GM18867 (cell line): ENCODE data around the gene TMEM106B.
"Not testable (repeated sequence)": the region's sequence is repeated elsewhere in the genome, so short reads cannot be mapped to it uniquely, and the experiment has no call there.

Experiments used
- ATAC-seq: cut with Tn5 transposase; IDR thresholded peaks from one replicate; pipeline ENCODE4 v1.9.1; 2021; ENCODE audit warnings: mild to moderate bottlenecking, moderate library complexity; ENCODE audit not compliant: unreplicated experiment

Gene TMEM106B

DNA sequence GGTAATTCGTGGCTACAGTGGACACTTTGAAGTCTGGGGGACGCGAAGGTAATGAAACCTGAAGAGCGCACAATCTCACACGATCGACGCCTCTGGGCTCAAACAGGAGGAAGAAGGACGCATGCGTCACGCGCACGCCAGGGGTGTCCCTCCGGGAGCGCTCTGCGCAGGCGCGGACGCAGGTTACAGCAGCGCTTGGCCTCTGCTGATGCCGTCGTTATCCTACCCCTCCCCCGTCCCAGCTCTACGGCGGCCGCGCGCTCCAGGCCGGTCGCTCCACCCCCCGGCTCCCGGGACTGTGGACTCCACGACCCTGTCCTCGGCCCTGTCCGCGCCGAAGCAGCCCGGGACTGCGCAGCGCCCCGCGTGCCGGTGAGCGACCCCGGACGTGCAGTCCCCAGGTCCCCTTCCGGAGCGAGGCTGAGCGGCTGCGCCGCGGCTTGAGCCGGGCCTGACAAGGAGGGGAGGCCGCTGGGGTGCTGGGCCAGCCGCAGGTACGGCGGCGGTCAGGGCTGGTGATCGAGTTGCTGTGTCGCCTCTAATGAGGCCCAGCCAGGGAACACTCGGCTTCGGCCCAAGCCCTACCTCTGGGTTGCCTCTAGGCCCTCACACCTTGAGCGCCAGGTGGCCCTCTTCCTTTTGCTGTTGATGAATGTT lies at the start of gene TMEM106B:
TMEM106B (plus strand) TSS at position 241 of the 657 bp plus-strand sequence. CDS start 3,517 bp downstream, outside the sequence.
- ATAC-seq, result peak; percentile 94

DNA sequence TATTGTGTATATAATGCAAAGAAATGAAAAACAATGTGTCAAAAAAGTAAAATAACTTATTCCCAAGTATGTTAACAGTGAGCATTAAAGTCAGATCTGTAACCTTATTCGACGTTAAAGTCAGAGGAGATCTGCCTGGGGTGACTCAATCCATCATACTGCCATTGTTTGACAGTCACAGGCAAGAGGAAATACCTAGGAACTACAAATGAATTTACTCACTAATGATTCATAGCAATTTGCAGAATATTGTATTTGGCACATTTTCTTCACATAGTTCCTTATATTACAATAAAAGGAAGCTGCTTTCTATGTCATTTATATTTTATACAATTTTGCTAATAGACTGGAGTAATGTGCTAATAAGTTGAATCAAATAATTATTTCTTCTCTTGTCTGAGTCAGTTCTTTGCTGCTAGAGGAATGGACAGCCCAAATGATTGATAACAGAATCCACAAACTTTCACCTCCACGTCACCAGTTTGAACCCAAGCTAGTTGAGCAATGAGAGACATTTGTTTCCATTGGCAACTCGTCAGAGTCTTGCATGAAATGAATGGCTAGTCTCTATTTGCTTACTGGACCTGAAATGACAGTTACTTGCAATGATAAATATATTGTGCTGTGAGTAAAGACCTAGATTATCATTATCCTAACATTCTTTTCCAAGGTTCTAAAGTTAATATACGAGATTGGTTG lies 48.5 kb upstream of the TMEM106B start:
- ATAC-seq, result no peak

DNA sequence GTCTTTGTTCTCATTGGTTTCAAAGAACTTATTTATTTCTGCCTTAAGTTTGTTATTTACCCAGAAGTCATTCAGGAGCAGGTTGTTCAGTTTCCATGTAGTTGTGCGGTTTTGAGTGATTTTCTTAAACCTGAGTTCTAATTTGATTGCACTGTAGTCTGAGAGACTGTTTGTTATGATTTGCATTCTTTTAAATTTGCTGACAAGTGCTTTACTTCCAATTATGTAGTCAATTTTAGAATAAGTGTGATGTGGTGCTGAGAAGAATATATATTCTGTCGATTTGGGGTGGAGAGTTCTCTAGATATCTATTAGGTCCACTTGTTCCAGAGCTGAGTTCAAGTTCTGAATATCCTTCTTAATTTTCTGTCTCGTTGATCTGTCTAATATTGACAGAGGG lies 43.0 kb upstream of the TMEM106B start:
- not testable (repeated sequence) for ATAC-seq

DNA sequence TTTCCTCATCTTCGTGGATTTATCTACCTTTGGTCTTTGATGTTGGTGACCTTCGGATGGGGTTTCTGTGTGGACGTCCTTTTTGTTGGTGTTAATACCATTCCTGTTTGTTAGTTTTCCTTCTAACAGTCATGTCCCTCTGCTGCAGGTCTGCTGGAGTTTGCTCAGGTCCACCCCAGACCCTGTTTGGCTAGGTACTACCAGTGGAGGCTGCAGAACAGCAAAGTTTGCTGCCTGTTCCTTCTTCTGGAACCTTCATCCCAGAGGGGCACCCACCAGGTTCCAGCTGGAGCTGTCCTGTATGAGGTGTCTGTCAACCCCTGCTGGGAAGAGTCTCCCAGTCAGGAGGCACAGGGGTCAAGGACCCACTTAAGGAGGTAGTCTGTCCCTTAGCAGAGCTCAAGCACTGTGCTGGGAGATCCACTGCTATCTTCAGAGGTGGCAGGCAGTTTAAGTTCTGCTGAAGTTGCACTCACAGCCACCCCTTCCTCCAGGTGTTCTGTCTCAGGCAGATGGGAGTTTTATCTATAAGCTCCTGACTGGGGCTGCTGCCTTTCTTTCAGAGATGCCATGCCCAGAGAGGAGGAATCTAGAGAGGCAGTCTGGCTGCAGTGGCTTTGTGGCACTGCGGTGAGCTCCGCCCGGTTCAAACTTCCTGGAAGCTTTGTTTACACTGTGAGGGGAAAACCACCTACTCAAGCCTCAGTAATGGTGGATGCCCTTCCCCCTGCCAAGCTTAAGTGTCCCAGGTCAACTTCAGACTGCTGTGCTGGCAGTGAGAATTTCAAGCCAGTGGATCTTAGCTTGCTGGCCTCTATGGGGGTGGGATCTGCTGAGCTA lies 40.9 kb upstream of the TMEM106B start:
- not testable (repeated sequence) for ATAC-seq

DNA sequence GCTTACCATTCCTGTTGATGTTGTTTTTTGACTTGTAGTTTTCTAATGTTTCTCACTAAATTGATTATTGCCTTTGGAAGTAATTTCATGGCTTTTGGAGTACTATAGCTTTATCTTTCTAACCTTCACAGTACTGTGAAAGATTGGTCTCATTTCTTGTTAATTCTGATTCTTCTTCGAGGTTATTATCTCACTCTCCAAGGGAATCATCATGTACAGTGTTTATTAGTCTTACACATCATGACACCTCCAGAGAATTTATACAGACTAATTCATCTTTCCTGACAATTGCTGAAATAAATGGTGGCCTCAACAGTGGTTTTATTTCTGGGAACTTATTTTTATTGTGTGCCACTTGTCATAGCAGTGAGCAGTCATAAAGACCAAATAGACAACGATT lies 37.4 kb upstream of the TMEM106B start:
- no peak for ATAC-seq

DNA sequence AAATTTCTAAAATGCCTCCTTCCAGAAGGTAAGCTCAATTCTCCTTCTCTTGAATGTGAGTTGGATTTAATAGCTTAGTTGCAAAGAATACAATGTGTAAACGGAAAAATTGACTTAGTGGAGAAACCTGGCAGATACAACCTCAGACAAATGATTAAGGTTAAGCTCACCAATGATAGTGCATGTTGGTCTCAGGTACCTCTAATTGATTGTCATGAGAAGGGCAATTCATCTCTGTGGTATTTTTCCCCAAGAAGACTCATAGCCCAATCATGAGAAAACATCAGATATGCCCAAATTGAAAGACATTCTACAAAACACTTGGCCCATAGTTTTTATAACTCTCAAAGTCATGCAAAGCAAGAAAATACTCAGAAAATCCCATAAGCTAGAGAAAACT lies 36.2 kb upstream of the TMEM106B start:
- no peak for ATAC-seq

DNA sequence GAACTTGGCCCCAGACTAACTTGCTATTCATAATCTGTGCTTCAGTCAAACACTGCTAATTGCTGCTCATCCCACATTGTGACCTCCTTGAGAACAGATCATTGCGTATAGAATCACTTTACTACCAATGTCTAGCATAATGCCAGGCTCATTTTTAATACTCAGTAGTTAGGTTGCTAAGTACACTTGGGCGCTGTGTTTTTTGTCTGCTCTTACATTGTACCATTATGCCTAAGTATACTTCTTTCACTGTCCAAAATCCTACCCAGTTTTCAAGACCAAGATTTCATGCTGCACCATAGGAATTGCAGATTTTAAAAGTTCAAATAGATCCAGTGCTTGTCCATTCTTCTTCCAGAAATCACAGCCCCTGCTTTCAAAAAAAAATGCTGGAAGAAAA lies 32.8 kb upstream of the TMEM106B start:
- no peak for ATAC-seq

DNA sequence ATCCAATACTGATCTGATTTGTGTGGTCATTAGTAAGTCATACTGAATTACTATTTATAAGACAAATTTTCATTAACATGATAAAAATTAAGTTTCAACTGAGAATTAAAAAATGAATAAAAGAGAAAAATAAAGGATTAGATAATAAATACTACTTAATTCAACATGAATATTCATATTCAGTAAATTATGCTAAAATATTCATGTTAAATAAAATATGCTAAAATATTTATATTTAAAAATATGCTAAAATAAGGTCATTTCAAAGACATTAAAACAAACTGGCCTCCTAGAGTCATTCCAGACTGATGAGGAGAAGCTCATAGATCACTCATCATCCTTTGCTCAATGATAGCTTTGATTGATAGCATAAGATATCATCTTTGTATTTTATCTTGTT lies 16.7 kb upstream of the TMEM106B start:
- no peak for ATAC-seq

DNA sequence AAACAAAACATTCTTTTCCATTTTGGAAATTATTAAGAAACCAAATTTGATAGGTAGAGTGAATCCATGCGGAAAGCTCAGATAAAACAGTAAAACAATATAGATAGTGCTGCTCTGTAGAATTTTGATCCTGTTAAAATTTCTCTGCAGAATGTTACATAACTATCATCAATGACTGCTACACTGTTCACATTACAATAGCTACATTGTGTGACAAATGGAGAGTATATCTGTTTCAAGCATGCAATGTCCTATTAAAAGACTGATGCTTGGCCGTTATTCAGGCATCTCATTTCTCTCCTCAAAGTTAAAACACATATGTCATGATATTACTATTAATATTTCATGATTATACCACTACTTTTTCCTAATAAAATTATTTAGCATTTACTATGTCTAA lies 14.7 kb upstream of the TMEM106B start:
- no peak for ATAC-seq

DNA sequence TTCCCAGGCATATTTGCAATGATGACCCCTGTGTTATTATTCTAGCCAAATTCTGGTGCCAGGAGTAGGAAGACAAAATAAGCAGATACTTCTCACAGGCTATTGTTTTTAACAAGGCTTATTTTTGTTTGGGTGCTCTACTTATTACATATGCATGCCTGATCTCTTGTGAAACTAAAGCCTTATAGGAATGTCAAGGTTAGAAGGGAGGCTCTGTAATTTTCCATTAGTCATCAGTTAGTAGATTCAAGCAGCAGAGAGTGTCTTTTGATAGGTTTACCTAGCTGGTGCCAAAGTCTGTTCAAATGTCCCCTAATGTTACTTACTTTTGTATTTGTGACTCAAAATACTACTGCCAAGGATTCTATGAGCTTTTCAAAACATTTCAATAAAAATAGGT lies 11.7 kb upstream of the TMEM106B start:
- no peak for ATAC-seq

DNA sequence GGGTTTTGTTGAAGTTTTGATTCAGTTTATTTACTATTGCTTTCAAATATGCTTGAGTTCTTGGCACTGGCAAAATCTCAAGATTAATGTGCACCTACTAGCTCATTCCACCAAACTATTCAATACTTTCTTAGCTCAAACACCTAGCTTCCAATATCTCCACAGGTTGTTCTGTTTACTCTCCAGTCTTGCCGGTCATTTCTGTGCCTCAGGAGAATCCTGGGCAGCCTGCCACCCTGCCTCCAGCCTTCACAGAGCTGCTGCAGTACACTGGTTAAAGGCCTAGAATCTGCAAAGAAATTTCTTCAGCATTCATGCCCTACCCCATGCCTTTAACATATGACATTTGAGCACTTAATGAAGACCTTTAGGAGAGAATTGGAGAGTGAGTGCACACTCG lies 4.0 kb upstream of the TMEM106B start:
- no peak for ATAC-seq

DNA sequence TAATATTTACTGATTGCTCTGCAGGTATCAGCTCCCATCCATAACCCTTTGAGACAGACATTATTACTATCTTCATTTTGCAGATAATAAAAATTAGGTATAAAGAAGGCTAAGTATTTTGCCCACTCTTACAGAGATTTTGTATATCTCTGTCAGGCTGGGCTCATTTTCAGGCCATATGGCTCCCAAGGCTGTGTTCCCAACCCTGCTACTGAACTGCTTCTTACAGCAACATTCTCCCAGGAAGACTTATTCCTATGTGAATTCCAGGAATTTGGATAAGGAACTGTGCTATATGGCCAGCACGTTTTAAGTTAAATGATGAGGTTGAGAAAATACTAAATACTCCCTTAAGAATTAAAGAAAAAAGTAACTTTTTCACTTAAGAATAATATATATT lies 1.9 kb upstream of the TMEM106B start:
- ATAC-seq, result no peak

DNA sequence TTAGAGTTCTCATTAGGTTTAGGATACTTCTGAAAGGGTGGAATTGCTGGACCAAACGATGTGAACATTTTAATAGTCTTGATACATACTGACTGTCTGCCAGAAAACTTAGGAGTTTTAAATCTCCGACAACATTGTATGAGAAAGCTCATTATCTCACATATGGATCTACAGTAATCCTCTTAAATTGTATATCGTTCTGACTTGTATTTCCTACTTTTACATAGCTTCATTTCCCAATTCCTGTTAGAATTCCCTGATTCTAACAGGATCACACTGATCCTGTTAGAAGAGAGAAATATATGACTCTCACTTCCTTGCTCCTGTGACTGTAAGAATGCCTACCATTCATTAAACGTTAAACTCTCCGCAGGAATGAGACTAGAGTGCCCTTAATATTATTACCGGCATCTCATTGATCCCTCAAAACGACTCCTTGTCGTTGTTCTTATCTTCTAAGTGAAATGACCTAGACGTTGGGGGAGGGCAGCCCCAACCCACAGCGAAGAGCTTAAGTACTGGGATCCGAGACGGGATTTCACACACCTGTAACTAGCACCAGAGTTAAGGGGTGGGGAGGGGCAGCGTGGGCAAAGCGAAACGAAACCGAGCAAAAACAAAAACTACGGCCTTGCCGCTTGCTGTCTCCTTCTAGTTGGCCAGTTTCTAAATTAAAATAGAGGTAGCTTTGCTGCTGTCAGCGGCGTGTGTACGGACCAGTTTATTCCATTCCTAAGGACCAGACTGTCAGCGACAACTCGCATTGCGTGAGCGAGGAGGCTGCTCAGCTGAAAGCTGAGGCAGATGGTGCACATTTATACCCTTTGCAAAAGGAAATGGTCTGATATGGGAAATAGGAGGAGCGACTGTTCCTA lies 678 bp upstream of the TMEM106B start:
- ATAC-seq, result peak; percentile 34

DNA sequence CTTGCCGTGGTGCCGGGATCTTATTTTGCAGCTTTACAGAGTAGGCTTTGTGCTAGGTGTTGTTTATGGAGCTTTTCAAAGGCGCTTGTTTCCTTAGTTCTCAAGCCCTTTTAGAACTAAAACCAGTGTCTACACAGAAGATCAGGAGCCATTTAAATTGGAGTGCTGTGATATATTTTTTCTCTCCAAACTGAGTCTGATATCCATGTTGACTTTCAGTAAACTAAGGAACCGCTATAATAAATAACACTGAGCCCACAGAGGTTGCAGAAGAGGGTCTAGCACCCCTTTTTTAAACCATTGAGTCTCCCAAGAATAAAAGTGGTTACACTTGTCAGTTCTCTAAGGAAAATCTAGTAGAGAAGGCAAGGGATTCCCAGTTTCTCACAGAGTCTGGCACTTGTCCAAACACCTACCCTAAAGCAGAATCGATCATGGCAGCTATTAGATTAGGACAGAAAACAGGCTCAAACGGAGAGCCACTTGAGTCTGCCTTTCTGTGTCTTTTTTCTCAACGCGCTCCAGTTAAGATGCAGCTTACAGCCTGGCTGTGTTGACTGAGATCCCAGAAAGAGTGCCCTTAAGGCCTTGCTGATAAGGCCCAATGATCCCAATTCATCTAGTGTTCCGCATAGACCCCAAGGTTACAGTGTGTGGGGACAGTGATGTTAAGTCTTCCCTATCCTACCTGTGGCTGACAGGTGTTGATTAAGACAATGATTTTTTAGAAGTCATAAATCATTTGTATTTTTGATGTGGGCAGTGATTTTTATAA lies 804 bp downstream of the TMEM106B start:
- no peak for ATAC-seq

DNA sequence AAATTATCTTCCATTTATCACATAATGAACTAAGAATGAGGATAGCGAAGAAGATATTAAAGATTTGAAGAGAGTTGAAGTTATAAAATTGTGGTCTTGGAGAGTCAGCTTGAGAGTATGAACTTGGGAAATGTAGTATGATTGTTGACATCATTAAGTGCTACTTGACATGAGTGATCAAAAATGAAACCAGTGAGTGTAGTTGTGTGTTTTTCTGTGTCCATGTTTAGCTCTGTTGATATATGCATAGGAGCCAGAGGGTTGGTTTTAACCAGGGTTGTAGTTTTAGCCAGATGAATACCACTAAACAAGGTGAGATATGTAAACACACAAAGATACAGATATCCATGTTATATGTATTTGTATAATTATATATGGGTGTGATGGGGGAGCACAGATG lies 6.2 kb downstream of the TMEM106B start:
- ATAC-seq, result no peak

DNA sequence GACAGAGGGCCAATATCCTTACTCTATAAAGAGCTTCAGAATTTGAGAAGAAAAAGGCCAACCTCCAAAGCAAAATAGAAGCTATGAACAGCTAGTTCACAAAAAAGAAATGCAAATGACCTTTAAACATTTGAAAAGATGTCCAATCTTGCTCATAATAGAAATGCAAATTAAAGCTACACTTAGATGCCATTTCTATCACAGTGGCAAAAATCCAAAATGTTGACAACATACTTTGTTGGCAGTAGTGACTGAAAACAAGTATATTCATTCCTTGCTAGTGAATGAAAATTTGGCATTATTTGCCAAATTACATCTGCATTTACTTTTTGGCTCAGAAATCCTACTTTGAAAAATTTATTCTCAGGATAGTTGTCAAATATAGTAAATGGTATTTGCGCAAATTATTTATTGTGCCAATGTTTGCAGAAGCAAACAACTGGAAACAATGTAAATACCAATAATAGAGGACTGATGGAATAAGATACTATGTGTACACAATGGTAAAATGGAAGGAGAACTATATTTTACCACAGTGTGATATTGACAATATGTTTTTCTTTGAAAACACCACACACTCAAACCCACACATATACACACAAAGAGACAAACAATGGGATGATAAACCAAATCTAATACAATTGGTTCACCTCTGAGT lies 9.4 kb downstream of the TMEM106B start:
- ATAC-seq, result no peak

DNA sequence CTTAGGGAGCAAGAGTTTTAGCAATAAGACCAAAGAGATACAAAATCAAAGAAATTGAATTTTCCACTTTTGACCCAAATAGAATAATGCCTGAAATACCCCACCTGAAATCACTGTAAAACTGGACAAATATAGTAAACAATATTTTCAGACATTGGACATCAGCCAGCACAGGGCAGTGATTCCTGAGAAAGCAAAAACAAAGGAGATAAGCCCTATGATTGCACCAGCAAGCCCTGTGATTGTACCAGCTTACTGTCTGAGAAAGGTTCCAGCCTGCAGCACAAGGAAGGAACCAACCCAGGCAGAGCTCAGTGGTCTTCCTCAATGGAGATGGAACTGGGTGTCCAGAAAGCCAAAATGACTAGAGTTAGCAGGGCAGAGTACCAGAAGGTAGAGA lies 10.3 kb downstream of the TMEM106B start:
- no peak for ATAC-seq

DNA sequence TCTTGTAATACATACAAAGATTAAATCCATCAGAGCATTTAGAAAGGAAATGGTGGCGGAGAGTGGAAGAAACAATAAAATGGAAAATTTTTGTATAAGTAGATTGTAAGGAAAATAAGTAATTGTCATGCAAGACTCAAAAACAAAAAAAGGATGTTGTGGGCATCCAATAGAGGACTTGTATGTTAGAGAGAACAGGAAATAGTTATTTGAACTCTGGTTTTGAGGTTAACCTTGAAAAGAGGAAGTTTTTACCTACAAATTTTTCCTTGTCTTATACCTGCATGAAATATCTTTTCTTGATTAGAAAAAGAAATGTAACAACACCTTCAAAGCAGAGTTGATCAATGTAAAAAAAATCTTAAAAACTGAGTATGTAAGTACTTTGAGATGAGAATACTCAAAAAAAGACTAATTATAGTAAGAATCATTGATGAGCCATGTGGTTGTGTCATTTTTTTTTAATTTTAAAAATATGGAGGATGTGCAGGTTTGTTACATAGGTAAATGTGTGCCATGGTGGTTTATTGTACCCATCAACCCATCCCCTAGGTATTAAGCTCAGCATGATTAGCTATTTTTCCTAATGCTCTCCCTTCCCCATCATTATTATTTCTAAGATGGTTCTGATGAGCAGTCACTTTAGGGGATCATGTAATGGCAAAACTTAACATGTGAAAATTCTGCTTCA lies 11.9 kb downstream of the TMEM106B start:
- peak; percentile 90 for ATAC-seq

DNA sequence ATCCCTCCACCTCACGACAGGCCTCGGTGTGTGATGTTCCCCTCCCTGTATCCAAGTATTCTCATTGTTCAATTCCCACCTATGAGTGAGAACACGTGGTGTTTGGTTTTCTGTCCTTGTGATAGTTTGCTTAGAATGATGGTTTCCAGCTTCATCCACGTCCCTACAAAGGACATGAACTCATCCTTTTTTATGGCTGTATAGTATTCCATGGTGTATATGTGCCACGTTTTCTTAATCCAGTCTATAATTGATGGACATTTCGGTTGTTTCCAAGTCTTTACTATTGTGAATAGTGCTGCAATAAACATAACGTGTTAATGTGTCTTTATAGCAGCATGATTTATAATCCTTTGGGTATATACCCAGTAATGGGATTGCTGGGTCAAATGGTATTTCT lies 13.9 kb downstream of the TMEM106B start:
- not testable (repeated sequence) for ATAC-seq
